DOHH2 (cell line): ENCODE data around the gene DNAJB6.

Experiments
- EZH2phosphoT487 ChIP-seq: fragments of 200-600 bp; sonication (generic); IDR thresholded peaks from 2 replicates; pipeline ENCODE4 v1.6.1; 2017; ENCODE audit warnings: borderline replicate concordance, mild to moderate bottlenecking, antibody characterized with exemption, low read length, moderate library complexity, mixed read lengths
- TF ChIP-seq, protein P1 (sequence below): fragments of 200-600 bp; sonication (generic); IDR thresholded peaks from one replicate; pipeline ENCODE4 v1.5.1; 2014; ENCODE audit warnings: antibody characterized with exemption, mild to moderate bottlenecking, low read depth, low read length; ENCODE audit not compliant: poor library complexity, severe bottlenecking

DNA sequence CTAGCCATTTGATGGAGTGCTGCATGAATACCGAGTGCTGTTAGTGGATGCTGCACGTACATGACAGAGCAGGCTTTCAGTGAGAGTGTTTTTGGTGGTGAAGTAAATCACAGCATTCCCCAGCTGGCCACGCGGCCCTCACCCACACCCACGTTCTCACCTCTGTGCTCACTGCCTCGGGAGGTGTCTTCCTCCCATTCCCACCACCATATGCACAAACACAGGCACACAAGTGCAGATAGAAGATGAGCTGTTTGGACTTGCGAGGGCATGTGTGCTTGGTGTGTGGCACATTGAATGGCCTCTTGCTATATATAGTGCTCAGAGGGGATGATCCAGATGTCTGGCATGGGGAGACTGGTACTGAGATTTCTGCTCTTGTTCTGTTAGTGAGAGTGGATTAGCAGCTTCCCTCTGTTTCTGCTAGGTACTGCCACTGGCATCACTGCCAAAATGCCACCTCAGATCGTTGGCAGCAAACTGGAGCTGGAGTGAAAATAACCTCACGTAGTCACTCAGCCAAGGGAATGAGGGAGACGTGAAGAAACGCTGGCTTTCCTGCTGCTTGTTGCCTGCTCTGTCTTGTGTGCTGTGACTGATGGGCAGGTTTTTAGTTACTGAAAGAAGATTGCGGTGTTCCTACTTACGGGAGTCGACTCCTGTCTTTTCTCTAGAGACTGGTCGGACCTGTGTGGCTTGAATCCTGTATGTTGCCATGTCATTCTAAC is 19.1 kb downstream of the DNAJB6 start:
- TF ChIP-seq, protein P1, sequence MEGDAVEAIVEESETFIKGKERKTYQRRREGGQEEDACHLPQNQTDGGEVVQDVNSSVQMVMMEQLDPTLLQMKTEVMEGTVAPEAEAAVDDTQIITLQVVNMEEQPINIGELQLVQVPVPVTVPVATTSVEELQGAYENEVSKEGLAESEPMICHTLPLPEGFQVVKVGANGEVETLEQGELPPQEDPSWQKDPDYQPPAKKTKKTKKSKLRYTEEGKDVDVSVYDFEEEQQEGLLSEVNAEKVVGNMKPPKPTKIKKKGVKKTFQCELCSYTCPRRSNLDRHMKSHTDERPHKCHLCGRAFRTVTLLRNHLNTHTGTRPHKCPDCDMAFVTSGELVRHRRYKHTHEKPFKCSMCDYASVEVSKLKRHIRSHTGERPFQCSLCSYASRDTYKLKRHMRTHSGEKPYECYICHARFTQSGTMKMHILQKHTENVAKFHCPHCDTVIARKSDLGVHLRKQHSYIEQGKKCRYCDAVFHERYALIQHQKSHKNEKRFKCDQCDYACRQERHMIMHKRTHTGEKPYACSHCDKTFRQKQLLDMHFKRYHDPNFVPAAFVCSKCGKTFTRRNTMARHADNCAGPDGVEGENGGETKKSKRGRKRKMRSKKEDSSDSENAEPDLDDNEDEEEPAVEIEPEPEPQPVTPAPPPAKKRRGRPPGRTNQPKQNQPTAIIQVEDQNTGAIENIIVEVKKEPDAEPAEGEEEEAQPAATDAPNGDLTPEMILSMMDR: no peak
- no peak for TF ChIP-seq EZH2phosphoT487
